H7 (cell line): ENCODE results near the gene HIF1AN. TPM values are rescaled to one million over a fixed set of nuclear protein-coding genes. Genes with fewer than 3 reads are reported as not detected.

Experiments used
- DNase-seq: peaks from one replicate; pipeline ENCODE4 v3.0.0; 2012
- H3K27me3 ChIP-seq: 2 replicates; pipeline ENCODE4 v1.6.0; 2011; ENCODE audit warnings: mild to moderate bottlenecking, low read length; ENCODE audit not compliant: control insufficient read depth, insufficient read depth
- H3K36me3 ChIP-seq: replicated peaks from 2 replicates; pipeline ENCODE4 v1.5.1; 2011; ENCODE audit warnings: low read length; ENCODE audit not compliant: control insufficient read depth, insufficient read depth
- H3K4me3 ChIP-seq: 2 replicates; pipeline ENCODE4 v1.5.1; 2011; ENCODE audit warnings: low read depth, mild to moderate bottlenecking, control low read depth, low read length, moderate library complexity; ENCODE audit not compliant: insufficient read depth
- total RNA-seq: library from RNA; depleted of rRNA; stranded (reverse); fragments of >200 nt; shearing (Covaris generic); gene quantifications from 2 replicates; pipeline ENCODE4 v1.2.3, GENCODE V29; 2014

HIF1AN gene
- total RNA-seq, 1 experiment from 2014 or later = 10.0 TPM

DNA sequence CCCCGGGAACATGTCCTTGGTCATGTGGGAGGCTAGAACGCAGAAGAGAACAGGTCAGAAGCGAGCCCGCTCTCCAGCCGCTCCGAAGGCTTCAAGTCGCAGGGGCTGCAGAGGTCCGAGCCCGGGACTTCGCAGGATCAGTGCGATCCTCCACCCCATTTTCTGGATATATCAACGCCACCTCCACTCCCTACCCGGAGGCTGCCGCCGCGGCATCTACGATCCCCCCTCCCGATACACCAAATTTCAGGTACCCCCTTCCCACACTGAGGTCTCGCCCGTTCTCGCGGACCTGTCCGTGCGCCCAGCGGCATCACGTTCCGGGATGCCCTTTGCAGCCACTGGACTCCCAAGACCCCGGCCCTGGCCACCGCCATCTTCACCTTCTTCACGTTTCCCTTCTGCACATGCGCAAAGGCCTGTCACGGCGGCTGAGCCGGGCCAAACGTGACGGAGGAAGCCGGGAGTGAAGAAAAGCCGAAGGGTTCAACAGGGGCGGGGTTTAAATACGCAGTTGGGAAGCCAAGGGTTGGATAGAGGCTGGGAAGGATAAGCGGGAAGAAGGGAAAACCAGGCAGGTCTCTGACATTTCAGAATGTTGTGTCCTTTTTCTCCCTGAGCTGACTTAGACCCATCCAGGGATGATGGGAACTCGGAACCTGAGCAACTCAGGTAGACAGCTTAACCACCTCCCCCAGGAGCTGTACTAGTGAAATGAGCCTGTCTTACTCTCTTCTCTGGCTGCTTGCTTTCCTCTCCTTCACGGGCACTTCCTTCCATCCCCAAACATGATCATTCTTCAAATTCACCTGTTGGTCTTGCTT, 6.1 kb upstream of the HIF1AN start, which contains the start of gene NDUFB8:
TSS of gene NDUFB8 (minus strand) at position 397 of the 824 bp plus-strand sequence. CDS start at position 377, 20 bp downstream.
- peaks cover 8% of the 10 kb centered on the region for H3K36me3 ChIP-seq
- H3K27me3 ChIP-seq = no peaks in the 10 kb centered on the region
- peak within 1 kb of the TSS; percentile 93 for H3K4me3 ChIP-seq
- peak; percentile 86 for DNase-seq

DNA sequence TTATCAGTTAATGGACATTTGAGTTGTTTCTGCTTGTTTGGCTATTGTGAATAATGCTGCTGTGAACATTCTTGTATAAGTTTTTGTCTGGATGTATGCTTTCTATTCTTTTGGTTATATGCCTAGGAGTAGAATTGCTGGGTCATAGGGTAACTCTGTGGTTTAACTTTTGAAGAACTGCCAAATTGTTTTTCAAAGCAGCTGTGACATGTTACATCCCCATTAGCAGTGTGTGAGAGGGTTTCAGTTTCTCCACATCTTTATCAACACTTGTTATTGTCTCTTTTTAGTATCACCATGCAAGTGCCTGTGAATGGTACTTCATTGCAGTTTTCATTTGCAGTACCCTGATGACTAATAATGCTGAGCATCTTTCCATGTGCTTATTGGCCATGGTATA, 4.0 kb upstream of the HIF1AN start:
- Histone ChIP-seq H3K27me3 (no peaks in the 10 kb centered on the region), H3K36me3 (peaks cover under 1% of the 10 kb centered on the region; the same call in 1 of the 2 replicates), H3K4me3 (no peak overlapping the region)
- DNase-seq = no peak

DNA sequence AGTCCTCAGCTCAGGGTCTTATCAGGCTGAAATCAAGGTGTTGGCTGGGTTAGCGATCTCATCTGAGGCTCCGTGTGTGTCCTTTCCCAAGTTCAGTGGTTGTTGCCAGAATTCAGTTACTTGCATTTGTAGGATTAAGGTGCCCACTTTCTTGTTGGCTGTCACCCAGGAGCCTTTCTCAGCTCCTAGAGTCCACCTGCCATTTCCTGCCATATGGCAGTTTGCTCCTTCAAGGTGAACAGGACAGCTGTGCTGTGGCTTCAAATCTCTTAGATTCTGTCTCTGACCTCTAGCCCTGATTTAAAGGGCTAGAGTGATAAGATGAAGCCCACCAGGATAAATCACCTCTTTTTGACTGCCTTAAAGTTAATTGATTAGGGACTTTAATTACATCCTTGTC, 1.0 kb upstream of the HIF1AN start:
- no peaks in the 10 kb centered on the region for H3K27me3 ChIP-seq
- H3K4me3 ChIP-seq = no peak overlapping the region
- H3K36me3 ChIP-seq = peaks cover 11% of the 10 kb centered on the region
- no peak for DNase-seq

DNA sequence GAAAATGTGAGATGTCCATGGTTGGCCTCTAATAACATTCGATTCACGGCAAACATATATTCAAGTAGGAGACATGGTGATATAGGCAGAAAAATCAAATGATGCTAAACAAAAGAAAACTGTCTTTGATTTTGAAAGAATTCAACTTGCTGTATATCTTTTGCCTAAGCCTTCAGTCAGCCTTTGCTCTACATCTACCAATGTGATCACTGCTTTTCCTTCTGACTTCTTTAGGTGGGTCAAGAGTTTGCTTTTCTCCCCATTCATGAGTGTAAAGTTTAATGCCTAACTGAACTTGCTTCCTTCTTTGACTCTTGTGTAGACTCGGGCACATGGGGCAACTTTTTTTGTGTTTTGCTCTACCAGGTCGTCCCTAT, 417 bp upstream of the HIF1AN start:
- no peak for DNase-seq
- no peak overlapping the region for H3K4me3 ChIP-seq
- H3K27me3 ChIP-seq = no peaks in the 10 kb centered on the region

DNA sequence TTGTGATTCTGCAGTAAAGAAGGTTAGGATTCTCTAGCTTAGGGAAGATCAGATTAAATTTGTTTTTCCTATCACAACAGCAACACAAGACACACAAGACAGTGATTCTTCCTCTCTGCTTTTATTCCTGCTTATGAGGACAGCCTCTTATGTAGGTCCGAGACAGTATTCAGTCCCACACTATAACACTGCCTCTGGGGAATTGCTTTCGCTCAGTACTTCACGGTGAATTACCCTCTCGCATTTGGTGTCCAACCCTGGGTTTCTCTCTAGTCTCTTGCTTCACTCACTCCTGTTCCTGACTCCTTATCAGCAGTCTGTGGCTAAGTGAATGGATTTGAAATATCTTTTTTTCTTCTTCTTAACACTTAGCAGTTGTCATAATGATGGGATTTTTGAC, 1.7 kb downstream of the HIF1AN start:
- DNase-seq = no peak
- H3K4me3 ChIP-seq = no peak overlapping the region

More for the DNA sequence above, 417 bp upstream of the HIF1AN start:
- H3K36me3 ChIP-seq = peaks cover 12% of the 10 kb centered on the region

DNA sequence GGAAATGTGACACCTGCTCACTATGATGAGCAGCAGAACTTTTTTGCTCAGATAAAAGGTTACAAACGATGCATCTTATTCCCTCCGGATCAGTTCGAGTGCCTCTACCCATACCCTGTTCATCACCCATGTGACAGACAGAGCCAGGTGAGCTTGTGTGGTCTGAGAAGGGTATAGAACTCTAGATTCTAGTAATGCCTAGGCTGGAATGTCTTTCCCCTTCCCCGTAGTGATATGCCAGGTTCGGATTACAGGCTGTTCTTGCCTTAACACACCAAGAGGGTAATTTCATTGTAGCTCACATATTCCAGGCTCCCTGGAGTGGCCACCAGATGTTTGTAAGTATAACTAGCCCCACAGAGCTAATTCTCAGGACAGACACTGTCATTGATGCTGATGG, 9.2 kb downstream of the HIF1AN start:
- Histone ChIP-seq H3K36me3 (peaks cover 60% of the 10 kb centered on the region), H3K27me3 (no peaks in the 10 kb centered on the region), H3K4me3 (no peak overlapping the region)
- no peak for DNase-seq

More for the DNA sequence above, 1.7 kb downstream of the HIF1AN start:
- no peaks in the 10 kb centered on the region for H3K27me3 ChIP-seq
- peaks cover 24% of the 10 kb centered on the region for H3K36me3 ChIP-seq

DNA sequence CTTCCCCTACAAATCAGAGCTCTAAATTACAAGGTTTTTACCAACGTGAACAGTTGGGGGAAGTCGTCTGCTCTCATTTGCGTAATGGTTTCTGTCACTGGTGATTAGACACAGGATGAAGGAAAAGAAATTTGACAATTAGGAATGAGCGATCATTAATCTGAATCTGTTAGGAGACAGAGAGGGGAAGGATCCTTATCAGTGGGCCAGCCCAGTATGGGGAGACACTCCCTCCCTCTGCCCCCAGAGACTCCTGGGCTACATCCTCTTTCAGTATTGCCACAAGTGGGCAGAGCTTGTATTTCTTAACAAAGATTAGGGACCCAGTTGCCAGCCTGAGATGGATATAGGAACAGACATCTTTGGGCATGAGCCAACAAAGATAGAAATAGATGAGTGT, 15.5 kb downstream of the HIF1AN start:
- H3K27me3 ChIP-seq = no peaks in the 10 kb centered on the region
- DNase-seq = no peak
- peaks cover 34% of the 10 kb centered on the region for H3K36me3 ChIP-seq
- H3K4me3 ChIP-seq = no peak overlapping the region

DNA sequence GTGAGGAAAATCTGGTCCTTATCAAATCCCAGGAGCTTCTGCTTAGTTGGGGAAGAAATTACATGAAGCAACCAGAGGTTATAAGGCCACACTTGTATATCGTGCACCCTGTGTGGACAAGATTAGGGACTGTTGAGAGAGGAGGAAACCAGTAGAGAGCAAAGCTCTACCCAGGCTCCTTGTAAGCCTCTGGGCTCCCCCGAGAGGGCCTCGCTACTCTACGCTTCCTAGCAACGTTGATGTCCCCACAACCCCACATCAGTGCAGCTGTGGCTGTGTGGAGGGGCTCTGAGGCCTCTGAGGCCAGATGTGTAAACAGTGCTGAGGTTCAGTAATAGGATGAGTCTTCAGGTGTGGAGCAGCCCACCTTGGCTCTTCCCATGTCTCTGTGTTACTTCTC, 16.0 kb downstream of the HIF1AN start:
- Histone ChIP-seq H3K27me3 (no peaks in the 10 kb centered on the region), H3K4me3 (no peak overlapping the region), H3K36me3 (peaks cover 36% of the 10 kb centered on the region)
- no peak for DNase-seq

DNA sequence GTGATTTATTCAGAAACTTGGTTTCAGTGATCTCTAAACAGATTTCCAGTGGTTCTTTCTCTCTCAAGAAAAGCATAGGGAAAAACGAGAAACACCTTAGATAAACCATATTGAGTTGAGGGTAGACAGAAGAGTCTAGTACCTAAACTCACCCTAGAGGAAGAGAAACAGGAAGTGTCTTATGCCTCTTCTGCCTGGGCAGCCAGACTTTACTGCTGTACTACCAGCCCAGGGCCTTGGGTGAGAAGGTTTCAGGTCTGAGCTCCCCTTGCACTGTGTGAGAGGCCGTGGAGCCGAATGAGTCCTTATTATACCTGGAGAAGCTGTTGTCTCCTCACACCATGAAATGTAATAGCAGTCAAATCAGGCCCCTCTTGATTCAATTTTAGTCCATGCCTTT, 18.2 kb downstream of the HIF1AN start:
- no peaks in the 10 kb centered on the region for H3K27me3 ChIP-seq
- peaks cover 18% of the 10 kb centered on the region for H3K36me3 ChIP-seq
- no peak for DNase-seq
- H3K4me3 ChIP-seq = no peak overlapping the region

DNA sequence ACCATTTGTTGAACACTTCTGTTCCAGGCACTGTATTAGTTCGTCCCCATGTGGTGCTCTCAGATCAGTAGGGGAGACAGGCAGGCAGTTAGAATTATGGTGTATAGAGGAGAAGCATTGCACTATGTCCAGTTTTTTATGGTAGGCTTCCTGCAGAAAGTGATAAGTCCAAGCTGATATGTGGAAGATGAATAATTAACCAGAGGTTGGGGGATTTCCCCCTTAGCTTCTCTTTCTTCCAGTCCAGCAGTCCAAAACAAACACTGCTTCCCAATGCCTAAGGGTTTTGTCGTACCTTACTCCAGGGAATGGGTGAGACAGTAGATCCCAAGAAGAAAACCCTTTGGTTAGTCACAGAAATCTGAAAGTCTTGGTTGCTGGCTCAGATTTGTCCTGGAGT, 19.2 kb downstream of the HIF1AN start:
- H3K4me3 ChIP-seq = no peak overlapping the region
- no peaks in the 10 kb centered on the region for H3K27me3 ChIP-seq
- DNase-seq = no peak
- H3K36me3 ChIP-seq = peaks cover 8% of the 10 kb centered on the region

DNA sequence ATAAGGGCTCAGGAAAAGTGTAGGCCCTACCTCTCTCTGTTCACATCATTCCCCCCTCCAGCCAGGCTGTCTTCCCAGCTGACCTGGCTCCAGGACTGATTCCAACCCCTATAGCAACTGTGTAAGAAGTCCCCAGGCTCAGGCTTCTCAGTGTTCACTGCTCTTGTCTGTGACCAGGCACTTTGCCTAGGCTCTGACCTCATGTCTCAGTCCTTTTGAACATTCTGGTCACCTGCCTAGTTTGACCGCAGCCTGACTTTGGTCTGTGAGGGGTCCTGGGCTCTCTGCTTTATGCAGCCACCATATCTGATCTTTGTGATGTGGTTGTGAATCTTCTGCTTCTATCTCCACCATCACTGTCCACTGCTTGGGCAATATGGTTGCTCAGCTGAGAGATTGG, 24.5 kb downstream of the HIF1AN start:
- H3K27me3 ChIP-seq = peaks cover 14% of the 10 kb centered on the region
- no peak for DNase-seq
- H3K4me3 ChIP-seq = no peak overlapping the region
- peaks cover 6% of the 10 kb centered on the region; the same call in 1 of the 2 replicates for H3K36me3 ChIP-seq

DNA sequence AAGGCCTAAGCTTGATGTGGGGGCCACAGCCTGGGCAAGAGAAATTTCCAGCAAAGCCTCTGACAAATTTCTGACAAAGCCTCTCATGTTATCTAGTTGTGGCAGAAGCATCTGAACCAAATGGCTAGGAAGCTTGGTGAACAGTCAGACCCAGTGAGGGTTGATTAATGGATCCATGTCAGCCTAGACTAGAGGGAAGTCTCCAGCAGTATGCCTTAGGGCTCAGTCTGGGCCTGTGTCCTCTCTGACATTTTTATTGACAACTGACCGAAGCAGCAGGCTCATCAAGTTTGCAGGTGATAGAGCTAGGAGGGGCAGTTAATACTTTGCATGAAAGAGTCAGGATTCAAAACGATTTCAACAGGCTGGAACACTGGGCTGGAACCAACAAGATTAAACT, 25.3 kb downstream of the HIF1AN start:
- H3K36me3 ChIP-seq = peaks cover 6% of the 10 kb centered on the region; the same call in 1 of the 2 replicates
- no peak overlapping the region for H3K4me3 ChIP-seq
- DNase-seq = no peak
- H3K27me3 ChIP-seq = peaks cover 18% of the 10 kb centered on the region

DNA sequence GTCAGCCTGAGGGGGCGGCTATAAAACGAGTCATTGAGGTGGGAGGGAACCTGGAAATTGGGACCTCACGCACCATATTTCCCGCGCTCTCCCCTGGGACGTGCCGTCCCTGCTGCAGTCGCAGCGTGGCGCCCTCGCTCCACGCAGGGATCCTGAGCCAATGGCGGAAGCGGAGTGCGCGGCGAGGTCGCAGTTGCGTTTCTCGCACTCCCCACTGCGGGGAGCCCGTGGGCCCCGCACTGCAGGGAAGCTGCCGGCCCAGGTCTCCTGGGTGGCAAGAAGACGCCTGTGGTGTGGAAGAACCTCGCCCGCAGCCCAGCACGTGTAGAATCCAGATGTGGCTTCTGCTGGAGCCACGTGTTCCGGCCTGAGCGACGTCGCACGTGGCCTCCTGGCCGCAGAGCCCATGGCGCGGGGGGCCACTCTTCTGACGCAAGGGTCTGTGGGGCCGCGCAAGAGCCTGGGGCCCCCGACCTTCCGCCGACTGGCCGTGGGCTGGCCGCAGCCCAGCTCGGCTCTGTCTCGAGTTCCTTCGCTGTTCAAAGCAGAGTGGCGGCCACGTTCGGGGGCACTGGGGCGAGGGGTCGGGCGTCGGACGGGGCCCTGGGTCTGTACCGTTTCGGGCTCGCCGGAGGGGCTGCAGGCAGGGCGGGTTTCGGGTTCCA, 26.4 kb downstream of the HIF1AN start:
- Histone ChIP-seq H3K36me3 (peaks cover 3% of the 10 kb centered on the region; the same call in 1 of the 2 replicates), H3K4me3 (no peak overlapping the region), H3K27me3 (peaks cover 23% of the 10 kb centered on the region)
- peak; percentile 89 for DNase-seq

DNA sequence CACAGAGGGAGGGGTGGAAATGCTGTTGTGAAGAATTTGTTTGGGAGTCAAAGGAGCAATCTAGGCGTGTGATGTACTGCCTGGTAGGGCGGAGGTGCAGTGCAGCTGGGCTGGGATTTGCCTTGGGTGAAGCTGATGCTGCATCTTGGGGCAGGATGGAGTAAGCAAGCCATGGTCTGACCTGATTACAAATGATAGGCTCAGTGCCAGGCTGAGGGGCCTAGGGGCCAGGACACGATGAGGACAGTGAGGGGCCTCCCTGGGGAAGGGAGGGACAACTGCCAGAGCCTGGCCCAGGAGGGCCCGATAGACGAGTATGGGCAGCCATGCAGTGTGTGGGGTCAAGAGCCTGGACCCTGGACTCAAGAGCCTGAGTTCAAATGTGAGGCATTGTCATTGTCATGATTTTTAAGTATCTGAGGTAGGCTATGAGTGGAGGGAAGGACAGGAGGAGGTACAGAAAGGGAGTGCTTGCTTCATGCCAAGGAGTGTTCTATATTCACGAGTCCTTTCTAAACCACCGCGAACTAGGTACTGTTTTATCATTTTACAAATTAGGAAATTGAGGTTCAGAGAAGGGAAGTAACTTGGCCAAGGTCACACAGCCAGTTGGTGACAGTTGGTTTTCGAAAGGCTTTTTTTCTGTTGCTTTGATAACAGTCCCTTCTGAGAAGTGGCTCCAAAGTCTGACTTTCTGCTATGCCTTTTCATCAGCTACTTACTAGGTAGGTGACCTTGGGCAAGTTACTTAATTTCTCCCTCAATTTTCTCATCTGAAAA, 29.7 kb downstream of the HIF1AN start:
- no peak for DNase-seq
- Histone ChIP-seq H3K27me3 (peaks cover 30% of the 10 kb centered on the region), H3K4me3 (no peak overlapping the region), H3K36me3 (no peaks in the 10 kb centered on the region)
